GM19468 (cell line): ENCODE measurements around the gene CHN1.

Experiments
- ATAC-seq: cut with Tn5 transposase; IDR thresholded peaks from one replicate; pipeline ENCODE4 v1.9.1; 2021; ENCODE audit warnings: mild to moderate bottlenecking, moderate library complexity, moderate number of reproducible peaks; ENCODE audit not compliant: unreplicated experiment; ENCODE audit errors: extremely low read depth

Gene CHN1

DNA sequence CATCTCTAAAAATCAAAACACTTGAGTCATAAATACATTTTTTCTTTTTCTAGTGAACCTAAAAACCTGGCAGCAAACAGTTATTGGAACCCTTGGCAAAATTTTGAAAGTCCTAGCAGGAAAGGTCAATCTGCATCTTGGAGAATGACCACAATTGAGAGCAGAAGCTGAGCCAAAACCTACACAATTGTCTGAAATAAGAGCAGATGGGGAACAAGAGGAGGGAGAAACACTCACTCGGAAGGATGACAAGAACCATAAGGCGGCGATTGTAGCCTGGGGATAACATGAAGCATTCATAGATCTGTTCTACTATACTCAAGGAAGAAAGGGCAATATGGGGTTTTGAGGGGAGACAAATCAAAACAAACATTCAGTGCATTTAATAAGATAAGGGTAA is 117.0 kb downstream of the CHN1 start:
- ATAC-seq: no peak

GRCh38 chr2:174882416-174882815 is 122.8 kb downstream of the CHN1 start:
- ATAC-seq: no peak

- ATAC-seq: no peak
These were observed 123.5 kb downstream of the CHN1 start for GRCh38 chr2:174881678-174882077.

- ATAC-seq: no peak
These were observed 126.5 kb downstream of the CHN1 start for GRCh38 chr2:174878537-174879147.

DNA sequence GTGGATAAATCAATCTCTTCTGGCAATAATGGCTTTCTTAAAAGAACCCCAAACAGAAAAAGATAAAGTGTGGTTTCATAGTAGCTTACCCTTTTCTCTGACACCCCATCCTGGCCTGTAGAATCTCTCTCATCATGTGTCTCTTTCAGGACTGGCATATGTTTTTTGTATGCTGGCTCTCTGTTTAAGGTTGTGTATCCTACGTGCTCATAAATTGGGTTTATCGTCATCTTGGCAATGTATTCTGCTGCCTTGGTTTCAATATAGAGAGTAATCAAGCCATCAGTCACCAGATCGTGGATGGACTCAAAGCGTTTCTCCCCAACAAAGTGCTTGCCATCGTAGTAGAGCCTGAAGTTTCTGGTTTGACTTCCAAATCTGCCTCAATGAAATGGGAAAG is 127.4 kb downstream of the CHN1 start:
- no peak for ATAC-seq

DNA sequence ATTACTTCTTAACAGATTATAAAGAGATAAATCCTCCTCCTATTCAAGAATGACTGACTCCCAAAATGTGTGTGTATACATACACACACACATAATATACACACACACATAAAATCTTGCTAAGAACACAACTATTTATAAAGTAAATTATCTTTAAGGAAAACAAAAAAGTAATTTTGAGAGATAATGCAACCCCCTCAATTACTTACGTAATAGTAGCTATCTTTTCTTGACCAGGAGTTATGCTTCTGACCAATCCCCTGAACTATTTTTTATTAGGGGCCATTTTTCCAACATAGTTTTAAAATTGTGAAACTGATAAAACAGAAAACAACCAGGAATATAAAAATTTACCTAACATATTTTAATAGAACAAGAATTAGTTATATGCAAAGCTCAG is 127.9 kb downstream of the CHN1 start:
- ATAC-seq: no peak

GRCh38 chr2:174874085-174874484 is 131.1 kb downstream of the CHN1 start:
- ATAC-seq: no peak

DNA sequence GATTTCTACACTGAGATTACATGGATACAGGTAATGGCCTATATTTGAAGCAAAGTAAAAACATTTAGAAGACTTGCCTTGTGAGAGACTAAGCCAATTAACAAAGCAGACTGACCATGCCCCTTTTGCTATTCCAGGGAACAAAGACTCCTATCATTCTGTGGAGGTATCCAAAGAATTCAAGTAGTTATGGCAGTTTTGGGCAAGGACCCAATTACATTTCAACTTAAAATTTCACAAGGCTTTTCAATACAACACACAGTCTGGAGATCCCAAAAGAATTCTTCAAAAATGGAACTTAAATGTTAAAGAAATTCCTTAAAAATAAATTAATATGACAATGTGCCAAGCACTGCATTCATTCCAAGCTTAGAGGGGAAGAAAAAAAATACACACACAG is 131.7 kb downstream of the CHN1 start:
- no peak for ATAC-seq

DNA sequence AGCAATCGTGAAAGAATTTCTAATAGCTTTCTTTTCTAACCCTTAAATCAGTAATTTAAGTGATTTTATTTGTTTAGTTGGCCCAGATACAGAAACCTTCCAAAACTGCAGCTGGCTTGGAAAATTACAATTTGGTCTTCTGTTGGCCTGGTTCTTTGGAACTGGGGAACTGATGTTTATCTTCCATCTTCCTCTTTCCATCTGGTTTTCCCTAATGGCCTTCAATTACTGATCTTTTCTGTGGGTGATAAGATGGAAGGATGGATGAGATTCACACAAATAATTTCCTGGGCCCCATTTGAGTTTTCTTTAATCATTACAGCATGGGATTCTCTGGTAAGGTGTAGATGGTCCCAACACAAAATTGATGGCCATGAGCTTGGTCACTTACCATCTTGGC is 134.4 kb downstream of the CHN1 start:
- no peak for ATAC-seq

DNA sequence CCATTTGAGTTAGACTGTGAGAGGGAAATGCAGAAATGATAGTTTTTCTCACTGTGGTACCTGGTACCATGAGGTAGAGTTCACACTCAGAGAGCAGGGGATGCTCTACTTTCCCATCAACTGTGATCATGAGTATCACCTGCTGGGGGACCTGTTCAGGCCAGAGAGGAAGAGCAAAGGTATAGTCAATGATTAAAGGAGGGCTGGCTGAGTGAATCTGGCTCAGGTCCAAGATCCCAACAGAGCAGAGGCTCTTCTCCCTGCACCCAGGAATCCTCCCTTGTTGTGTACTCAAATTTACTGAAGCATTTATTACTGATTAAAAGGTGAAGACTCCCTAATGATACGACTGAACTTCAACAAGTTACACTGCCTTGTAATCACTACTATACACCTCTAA is 136.3 kb downstream of the CHN1 start:
- no peak for ATAC-seq

GRCh38 chr2:174866421-174866820 is 138.8 kb downstream of the CHN1 start:
- ATAC-seq: no peak

- no peak for ATAC-seq
These were observed 142.0 kb downstream of the CHN1 start for GRCh38 chr2:174863183-174863582.

- no peak for ATAC-seq
These were observed 145.5 kb downstream of the CHN1 start for GRCh38 chr2:174859563-174860169.

DNA sequence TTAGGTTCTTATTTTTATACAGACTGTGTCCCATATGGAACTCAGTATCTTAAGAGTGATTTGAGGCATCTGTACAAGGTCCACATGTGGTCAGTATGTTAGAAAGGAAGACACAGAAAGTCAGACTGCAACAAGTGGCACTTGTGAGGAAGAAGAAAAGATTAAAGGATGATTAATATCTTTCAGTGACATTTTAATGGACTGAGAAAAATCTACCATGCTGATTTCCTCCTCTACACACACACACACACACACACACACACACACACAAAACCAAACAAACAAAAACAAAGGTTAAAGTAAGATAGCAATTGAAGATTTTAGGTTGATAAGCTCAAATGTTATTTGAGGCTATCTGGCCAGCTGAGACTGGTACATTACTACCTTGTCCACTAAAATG is 146.4 kb downstream of the CHN1 start:
- no peak for ATAC-seq

DNA sequence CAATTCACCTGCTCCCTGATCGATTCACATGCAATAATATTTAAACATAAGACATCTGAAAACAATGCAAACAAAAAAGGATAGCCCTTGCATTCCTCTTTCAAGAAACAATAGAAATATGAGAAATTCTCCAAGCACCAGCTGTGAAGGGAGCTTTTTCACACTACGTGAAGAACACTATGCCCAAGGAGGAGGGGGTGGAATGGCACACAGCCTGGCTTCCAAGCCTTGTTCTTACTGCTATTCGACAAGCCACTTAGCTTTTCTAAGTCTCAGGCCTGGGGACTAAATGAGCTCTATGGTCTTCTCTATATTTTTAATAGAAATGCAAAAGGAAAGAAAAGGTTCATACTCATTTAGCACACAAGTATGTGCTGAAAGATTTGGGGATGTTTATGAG is 148.7 kb downstream of the CHN1 start:
- ATAC-seq: no peak

- no peak for ATAC-seq
These were observed 157.9 kb downstream of the CHN1 start for GRCh38 chr2:174846941-174847938.

DNA sequence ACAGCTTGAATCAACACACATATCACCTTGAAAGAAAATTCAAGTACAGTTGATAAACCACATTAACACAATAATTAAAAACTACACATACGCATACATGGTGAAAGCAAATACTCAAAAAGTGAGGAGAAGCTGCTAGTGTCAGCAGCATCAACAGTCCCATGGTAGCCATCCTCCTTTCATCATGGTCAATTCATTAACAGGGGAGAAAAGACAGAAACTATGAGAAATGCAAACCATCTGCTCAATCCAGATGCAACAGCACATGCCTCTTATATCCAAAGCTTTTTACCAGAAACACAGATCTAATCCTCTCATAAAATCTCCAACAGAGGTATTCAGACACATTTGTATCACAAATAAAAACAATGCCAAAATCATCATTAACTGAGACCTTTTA is 159.0 kb downstream of the CHN1 start:
- no peak for ATAC-seq

DNA sequence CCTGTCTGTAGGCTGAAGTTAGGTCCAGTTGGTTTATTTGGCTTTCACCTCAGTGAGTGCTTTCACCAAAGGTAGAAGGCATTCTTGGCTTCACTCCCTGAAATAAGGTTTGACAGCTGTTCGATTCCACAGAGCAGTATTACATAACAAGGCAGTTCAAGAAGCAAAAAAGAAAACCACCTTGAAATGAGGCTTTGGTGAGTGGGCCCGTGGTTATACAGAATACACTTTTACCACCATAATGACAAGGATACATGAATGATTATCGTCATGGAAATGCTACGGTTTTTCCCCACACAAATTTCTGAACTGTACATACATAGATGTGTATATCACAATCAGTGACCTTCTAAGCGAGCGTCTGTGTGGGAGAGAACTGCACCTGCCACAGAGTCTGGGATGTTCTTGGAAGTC is 160.9 kb downstream of the CHN1 start:
- ATAC-seq: no peak

DNA sequence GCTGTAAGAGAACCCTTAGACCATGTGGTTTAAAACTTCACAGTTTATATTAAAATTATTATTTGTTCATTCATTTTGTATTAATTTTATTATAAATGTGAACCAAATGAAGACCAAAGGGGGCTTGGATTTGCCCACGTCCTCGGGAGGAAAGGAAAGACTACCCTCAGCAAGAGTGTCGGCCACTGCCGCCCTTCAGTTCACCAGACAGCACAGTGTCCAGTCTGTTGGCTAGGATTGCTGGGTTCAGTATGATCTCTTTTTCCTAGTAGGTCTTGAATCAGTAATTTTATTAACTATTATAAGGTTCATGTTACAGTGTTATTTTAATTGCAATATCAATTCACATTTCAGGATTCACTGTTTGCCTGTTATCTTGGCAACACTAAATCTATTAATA is 162.7 kb downstream of the CHN1 start:
- ATAC-seq: no peak

DNA sequence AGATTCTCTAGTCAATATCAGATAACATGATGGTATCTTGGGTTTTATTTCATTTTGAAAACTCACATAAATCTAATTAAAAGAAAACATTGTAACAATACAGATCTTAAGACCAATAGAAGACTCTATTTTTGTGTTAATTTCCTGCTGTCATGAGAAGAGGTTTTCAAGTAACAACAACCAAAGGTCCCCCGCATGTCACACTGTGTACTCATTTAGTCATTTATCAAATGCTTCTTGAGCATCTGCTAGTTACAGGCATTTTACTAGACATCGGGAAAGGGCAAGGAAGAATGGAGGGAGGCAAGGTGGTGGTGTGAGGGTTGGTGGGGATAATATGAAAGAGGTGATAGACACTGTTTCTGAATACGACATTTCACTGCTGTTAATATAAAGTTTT is 163.2 kb downstream of the CHN1 start:
- no peak for ATAC-seq

GRCh38 chr2:174841350-174841749 is 163.8 kb downstream of the CHN1 start:
- ATAC-seq: no peak
